OCI-M2 (cell line): Measurements from ENCODE around the gene H1-8.
"Not testable (repeated sequence)": the region's sequence is repeated elsewhere in the genome, so short reads cannot be mapped to it uniquely, and the experiment has no call there.

Experiments used
- DNase-seq: peaks from one replicate; lab custom pipeline; 2025; ENCODE audit not compliant: unreplicated experiment; lab: John Stamatoyannopoulos, UW

The H1-8 gene

DNA sequence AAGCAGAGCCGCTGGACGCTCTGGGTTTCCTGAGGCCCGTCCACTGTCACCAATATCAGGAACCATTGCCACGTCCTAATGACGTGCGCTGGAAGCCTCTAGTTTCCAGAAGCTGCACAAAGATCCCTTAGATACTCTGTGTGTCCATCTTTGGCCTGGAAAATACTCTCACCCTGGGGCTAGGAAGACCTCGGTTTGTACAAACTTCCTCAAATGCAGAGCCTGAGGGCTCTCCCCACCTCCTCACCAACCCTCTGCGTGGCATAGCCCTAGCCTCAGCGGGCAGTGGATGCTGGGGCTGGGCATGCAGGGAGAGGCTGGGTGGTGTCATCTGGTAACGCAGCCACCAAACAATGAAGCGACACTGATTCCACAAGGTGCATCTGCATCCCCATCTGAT, 11.3 kb upstream of the H1-8 start:
- DNase-seq = no peak

GRCh38 chr3:129532261-129532660, 10.7 kb upstream of the H1-8 start:
- no peak for DNase-seq

GRCh38 chr3:129533406-129533805, 9.6 kb upstream of the H1-8 start:
- DNase-seq = no peak

DNA sequence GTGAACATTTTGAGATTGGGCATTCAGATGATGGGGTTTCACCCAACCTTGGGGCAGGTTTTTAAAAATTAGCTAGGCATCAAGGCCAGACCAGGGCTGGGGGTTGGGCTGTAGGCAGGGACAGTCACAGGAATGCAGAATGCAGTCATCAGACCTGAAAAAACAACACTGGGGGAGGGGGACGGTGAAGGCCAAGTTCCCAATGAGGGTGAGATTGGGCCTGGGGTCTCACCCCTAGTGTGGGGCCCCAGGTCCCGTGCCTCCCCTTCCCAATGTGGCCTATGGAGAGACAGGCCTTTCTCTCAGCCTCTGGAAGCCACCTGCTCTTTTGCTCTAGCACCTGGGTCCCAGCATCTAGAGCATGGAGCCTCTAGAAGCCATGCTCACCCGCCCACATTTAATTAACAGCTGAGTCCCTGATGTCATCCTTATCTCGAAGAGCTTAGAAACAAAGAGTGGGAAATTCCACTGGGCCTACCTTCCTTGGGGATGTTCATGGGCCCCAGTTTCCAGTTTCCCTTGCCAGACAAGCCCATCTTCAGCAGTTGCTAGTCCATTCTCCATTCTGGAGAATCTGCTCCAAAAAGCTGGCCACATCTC, 8.4 kb upstream of the H1-8 start:
- no peak for DNase-seq

GRCh38 chr3:129535075-129535474, 7.9 kb upstream of the H1-8 start:
- DNase-seq = no peak

- DNase-seq = no peak
Measured at GRCh38 chr3:129536374-129536667, 6.7 kb upstream of the H1-8 start.

- no peak for DNase-seq
Measured at GRCh38 chr3:129536804-129537203, 6.2 kb upstream of the H1-8 start.

GRCh38 chr3:129539206-129539605, 3.8 kb upstream of the H1-8 start:
- no peak for DNase-seq

- no peak for DNase-seq
Measured at GRCh38 chr3:129540776-129541516, 2.0 kb upstream of the H1-8 start.

DNA sequence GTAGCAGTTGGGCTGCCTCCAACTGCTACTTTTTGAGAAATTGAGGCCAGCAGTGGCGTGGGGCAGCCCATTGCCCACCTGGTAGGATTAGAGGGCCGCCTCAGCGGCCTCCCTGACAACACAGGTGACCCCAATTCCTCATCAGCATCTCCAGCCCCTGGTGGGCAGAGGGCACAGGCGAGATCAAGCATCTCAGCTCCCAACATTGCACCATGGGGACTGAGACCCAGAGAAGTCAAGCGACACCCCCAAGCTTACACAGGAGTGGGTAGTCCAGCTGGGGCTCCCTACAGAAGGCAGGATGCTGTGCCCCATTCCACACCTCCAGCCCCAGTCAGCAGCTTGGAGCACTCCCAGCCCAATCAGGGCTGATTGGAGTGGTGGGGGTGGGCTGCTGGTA, 228 bp upstream of the H1-8 start:
- no peak for DNase-seq

DNA sequence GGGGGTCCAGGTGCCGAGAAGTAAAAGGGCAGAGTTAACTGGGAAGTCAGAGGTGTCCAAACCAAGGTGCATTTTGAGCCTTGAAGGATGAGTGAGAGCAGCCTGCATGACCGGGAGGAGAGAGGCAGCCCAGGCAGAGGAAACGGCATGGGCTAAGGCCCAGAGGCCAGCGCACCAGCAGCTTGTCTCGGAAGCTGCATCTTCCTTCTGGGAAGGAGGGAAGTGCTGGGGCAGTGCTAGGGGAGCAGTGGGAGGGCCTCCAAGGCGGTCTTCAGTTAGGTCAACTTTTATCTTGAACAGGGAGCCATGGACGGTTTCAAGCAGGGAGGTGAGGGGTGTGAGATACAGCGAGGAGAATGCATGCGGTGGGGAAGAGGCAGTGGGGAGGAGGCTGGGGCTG, 1.0 kb downstream of the H1-8 start:
- DNase-seq = no peak

GRCh38 chr3:129545951-129546350, 3.0 kb downstream of the H1-8 start:
- not testable (repeated sequence) for DNase-seq

DNA sequence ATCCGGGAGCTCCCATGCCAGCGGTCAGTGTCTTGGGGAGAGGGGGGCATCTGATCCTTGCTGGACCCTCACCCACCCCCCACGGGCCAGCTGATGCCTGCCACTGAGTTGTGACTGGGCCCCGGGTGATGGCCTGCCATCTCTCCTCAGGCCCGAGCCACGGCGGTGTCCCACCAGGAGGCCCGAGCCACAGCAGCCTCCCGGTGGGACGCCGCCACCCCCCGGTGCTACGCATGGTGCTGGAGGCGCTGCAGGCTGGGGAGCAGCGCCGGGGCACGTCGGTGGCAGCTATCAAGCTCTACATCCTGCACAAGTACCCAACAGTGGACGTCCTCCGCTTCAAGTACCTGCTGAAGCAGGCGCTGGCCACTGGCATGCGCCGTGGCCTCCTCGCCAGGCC, 4.3 kb downstream of the H1-8 start:
- DNase-seq = no peak

- no peak for DNase-seq
Measured at GRCh38 chr3:129548104-129548965, 5.4 kb downstream of the H1-8 start.

DNA sequence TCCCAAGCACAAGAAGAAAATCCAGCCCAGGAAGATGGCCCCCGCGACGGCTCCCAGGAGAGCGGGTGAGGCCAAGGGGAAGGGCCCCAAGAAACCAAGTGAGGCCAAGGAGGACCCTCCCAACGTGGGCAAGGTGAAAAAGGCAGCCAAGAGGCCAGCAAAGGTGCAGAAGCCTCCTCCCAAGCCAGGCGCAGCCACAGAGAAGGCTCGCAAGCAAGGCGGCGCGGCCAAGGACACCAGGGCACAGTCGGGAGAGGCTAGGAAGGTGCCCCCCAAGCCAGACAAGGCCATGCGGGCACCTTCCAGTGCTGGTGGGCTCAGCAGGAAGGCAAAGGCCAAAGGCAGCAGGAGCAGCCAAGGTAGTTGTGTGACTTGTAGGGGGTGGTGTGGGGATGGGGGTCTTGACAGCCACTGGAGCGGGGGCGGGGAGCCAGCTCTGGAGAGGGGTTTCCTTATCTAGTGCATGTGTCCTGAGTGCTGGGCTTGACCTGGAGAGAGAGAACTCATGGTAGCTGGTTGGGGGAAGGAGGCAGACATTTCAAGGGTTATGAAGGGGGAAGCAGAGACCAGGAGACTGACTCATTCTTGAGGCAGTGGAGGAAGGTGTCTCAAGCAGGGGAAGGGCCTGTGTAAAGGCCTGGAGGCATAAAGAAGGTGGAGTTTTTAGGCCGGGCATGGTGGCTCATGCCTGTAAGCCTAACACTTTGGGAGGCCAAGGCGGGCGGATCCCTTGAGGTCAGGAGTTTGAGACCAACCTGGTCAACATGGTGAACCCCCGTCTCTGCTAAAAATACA, 6.2 kb downstream of the H1-8 start:
- DNase-seq = no peak

DNA sequence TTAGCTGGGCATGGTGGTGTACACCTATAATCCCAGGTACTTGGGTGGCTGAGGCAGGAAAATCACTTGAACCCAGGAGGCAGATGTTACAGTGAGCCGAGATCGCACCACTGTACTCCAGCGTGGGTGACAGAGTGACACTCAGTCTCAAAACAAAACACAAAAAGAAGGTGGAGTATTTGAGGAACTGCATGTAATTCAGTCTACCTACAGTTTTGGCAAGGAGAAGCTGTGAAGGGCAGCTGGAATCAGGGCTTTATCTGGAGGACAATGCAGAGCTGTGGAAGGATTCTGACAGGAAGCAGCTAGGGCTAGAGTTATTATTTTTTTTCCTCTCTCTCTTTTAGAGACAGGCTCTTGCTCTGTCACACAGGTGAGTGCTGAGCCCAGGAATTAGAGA, 6.8 kb downstream of the H1-8 start:
- DNase-seq = no peak

- DNase-seq = no peak
Measured at GRCh38 chr3:129552287-129553050, 9.5 kb downstream of the H1-8 start.

DNA sequence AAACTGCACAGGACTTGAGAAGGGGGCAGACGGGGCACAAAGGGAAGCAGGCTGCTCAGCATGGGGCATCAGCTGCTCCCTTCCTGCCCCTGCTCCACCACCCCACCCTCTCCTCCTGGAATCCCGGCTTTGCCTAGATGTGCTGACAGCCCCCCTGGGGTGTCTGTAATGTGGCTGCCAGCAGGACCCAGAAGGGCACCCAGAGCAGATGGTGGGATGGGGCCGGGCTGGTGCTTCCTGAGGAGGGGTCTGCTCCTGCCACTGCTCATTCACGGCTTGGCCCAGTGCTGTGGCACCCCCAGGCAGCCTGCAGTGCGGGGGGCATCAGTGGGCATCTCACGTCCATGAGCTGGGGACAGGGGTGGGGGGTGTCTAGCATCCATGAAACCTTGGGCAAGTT, 10.2 kb downstream of the H1-8 start:
- DNase-seq = no peak

DNA sequence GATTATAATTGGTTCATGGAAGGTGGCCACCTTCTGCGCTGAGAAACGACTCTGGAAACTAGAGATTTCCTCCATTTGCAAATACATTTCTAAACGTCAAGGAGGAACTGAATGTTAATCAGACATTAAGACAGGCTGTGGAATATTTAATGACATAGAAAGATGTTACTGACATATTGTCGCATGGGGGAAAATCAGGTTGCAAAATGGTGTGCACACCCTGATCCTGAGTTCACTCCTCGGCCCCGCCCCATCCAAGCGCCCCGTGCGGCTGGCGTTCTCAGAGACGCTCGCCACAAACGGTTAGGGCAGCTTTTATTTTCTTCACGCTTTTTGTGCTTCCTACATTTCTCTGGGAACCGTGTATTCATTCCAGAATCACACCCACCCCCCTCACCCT, 10.7 kb downstream of the H1-8 start:
- DNase-seq = no peak

- no peak for DNase-seq
Measured at GRCh38 chr3:129554356-129555152, 11.6 kb downstream of the H1-8 start.
